T-helper 2 cell treated with Interferon-gamma antibody and Interleukin-4, amounts not matched to agents 5 μg/mL and 100 μg/mL, for 36 hours (primary cell): ENCODE data around the gene SERPINB10.

Experiments used
- DNase-seq: peaks from one replicate; pipeline ENCODE4 v3.0.0; 2021; ENCODE audit warnings: low spot score
- H3K27ac Mint-ChIP-seq: one replicate; pipeline ENCODE4 v1.8.0; 2021; ENCODE audit warnings: mild to moderate bottlenecking, mixed read lengths
- H3K27me3 Mint-ChIP-seq: one replicate; pipeline ENCODE4 v1.8.0; 2021; ENCODE audit warnings: low read depth, mixed read lengths
- H3K36me3 Mint-ChIP-seq: one replicate; pipeline ENCODE4 v1.8.0; 2021; ENCODE audit warnings: low read depth, mixed read lengths
- H3K4me1 Mint-ChIP-seq: one replicate; pipeline ENCODE4 v1.8.0; 2021; ENCODE audit warnings: low read depth, mixed read lengths
- H3K4me3 Mint-ChIP-seq: one replicate; pipeline ENCODE4 v1.8.0; 2022; ENCODE audit warnings: mild to moderate bottlenecking, moderate library complexity, mixed read lengths
- H3K9me3 Mint-ChIP-seq: one replicate; pipeline ENCODE4 v1.8.0; 2021; ENCODE audit warnings: mixed read lengths

SERPINB10 gene

DNA sequence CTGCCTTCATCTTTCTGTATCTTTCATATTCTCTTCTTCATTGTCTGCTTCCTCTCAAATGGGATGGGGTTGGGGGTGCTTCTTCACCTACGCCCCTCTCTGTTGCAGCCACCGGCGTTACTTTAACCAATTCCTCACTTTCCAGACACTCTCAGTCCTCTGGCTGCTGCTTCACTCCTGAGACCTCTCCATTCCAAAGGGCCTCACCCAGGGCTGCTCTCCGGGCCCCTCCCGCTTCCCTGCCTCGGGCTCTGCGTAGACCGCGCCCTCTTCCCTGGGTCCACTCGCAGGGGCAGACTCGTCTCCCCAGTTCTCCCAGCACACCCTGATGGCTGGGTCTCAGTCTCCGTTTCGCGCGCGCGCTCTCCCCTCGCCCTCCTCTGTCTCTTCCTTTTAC lies 63.0 kb downstream of the SERPINB10 start:
- DNase-seq = no peak
- Mint-ChIP-seq H3K4me1 (peaks cover 21% of the 10 kb centered on the region), H3K4me3 (peak overlapping the region; percentile 91), H3K27ac (peak overlapping the region; percentile 92), H3K36me3 (no peaks in the 10 kb centered on the region), H3K9me3 (no peaks in the 10 kb centered on the region), H3K27me3 (no peaks in the 10 kb centered on the region)

GRCh38 chr18:63971320-63972001 lies 63.7 kb downstream of the SERPINB10 start:
- Mint-ChIP-seq H3K4me3 (peak overlapping the region; percentile 91), H3K36me3 (no peaks in the 10 kb centered on the region), H3K9me3 (no peaks in the 10 kb centered on the region), H3K27ac (peak overlapping the region; percentile 75), H3K27me3 (no peaks in the 10 kb centered on the region), H3K4me1 (peaks cover 21% of the 10 kb centered on the region)
- DNase-seq = no peak

- Mint-ChIP-seq H3K4me1 (peaks cover 21% of the 10 kb centered on the region), H3K9me3 (no peaks in the 10 kb centered on the region), H3K27me3 (no peaks in the 10 kb centered on the region), H3K36me3 (no peaks in the 10 kb centered on the region), H3K4me3 (no peak overlapping the region), H3K27ac (no peak overlapping the region)
- no peak for DNase-seq
Observed at GRCh38 chr18:63972002-63972376, 64.2 kb downstream of the SERPINB10 start.

DNA sequence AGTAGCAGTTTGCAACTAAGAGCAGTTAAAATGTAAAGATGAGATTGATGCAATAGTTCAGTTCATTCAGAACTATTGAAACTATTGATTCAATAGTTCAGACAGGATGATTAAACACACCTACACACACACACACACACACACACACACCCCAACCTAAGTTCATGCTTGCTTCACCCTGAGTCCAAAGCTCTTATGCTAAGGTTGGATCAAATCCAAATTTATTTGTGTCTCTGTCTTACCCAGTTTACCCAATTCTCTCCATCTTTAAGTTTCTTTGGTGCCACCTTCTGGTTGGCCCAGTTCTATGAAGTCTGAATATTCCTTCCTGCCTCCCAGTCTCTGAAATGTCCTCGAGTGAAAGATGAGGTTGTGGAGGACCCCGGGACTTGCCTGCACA lies 67.2 kb downstream of the SERPINB10 start:
- H3K27me3 Mint-ChIP-seq = no peaks in the 10 kb centered on the region
- no peak overlapping the region for H3K27ac Mint-ChIP-seq
- no peak overlapping the region for H3K4me3 Mint-ChIP-seq
- H3K36me3 Mint-ChIP-seq = no peaks in the 10 kb centered on the region
- DNase-seq = no peak
- H3K9me3 Mint-ChIP-seq = no peaks in the 10 kb centered on the region
- peaks cover 18% of the 10 kb centered on the region for H3K4me1 Mint-ChIP-seq

- no peak overlapping the region for H3K27ac Mint-ChIP-seq
- no peak for DNase-seq
- no peak overlapping the region for H3K4me3 Mint-ChIP-seq
- H3K27me3 Mint-ChIP-seq = no peaks in the 10 kb centered on the region
- H3K36me3 Mint-ChIP-seq = no peaks in the 10 kb centered on the region
- no peaks in the 10 kb centered on the region for H3K9me3 Mint-ChIP-seq
- peaks cover 18% of the 10 kb centered on the region for H3K4me1 Mint-ChIP-seq
Observed at GRCh38 chr18:63975628-63976027, 67.9 kb downstream of the SERPINB10 start.

- H3K4me1 Mint-ChIP-seq = peaks cover 15% of the 10 kb centered on the region
- no peaks in the 10 kb centered on the region for H3K27me3 Mint-ChIP-seq
Observed at GRCh38 chr18:63977040-63977439, 69.3 kb downstream of the SERPINB10 start.

DNA sequence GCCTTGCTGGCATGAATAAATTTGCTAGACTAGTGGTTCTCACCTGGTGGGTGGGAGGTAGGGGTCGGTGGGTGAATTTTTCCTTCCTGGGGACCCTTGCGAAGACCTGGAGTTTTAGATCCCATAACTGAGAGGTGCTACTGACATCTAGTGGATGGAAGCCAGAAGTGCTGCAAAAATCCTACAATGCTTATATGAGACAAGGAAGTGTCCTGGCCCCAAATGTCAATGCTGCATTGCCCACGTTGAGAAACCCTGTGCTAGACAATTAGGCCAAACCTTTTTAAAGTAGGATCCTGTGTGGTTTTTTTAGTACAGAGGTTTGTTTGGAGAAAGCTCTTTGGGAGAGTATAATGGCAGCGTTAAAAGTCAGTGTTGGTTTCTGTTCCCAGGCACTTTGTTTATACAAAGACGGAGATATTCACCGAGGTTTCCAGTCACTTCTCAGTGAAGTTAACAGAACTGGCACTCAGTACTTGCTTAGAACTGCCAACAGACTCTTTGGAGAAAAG lies 71.7 kb downstream of the SERPINB10 start:
- peak overlapping the region; percentile 34 for H3K4me3 Mint-ChIP-seq
- H3K27ac Mint-ChIP-seq = no peak overlapping the region
- H3K36me3 Mint-ChIP-seq = peaks cover 2% of the 10 kb centered on the region
- H3K9me3 Mint-ChIP-seq = no peaks in the 10 kb centered on the region
- DNase-seq = peak; percentile 23
- no peaks in the 10 kb centered on the region for H3K27me3 Mint-ChIP-seq
- H3K4me1 Mint-ChIP-seq = peaks cover 15% of the 10 kb centered on the region

More at GRCh38 chr18:63977040-63977439, 69.3 kb downstream of the SERPINB10 start:
- Mint-ChIP-seq H3K36me3 (peaks cover 2% of the 10 kb centered on the region), H3K27ac (no peak overlapping the region), H3K9me3 (no peaks in the 10 kb centered on the region), H3K4me3 (no peak overlapping the region)
- DNase-seq = no peak

GRCh38 chr18:63980027-63980426 lies 72.3 kb downstream of the SERPINB10 start:
- H3K27me3 Mint-ChIP-seq = no peaks in the 10 kb centered on the region
- H3K9me3 Mint-ChIP-seq = no peaks in the 10 kb centered on the region
- H3K27ac Mint-ChIP-seq = no peak overlapping the region
- peak overlapping the region; percentile 0 for H3K4me3 Mint-ChIP-seq
- H3K4me1 Mint-ChIP-seq = peaks cover 14% of the 10 kb centered on the region
- peaks cover 2% of the 10 kb centered on the region for H3K36me3 Mint-ChIP-seq
- no peak for DNase-seq

- H3K4me1 Mint-ChIP-seq = peaks cover 11% of the 10 kb centered on the region
- H3K27me3 Mint-ChIP-seq = no peaks in the 10 kb centered on the region
- no peak for DNase-seq
- H3K36me3 Mint-ChIP-seq = peaks cover 2% of the 10 kb centered on the region
- H3K9me3 Mint-ChIP-seq = no peaks in the 10 kb centered on the region
- no peak overlapping the region for H3K4me3 Mint-ChIP-seq
- H3K27ac Mint-ChIP-seq = no peak overlapping the region
Observed at GRCh38 chr18:63980896-63981460, 73.2 kb downstream of the SERPINB10 start.

DNA sequence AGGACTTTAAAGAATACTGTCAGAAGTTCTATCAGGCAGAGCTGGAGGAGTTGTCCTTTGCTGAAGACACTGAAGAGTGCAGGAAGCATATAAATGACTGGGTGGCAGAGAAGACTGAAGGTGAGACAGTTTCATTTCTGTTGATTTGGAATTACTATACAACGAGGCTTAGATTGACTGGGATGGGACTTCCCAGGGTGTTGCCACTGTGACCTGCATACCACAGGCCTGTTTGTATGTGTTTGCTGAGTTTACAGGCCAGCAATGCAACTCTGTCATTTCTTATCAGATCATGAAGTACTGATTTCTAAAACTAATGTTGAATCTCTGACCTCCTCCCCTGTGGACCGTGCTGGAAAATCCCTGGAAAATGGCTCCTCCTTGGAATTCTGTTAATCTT lies 74.0 kb downstream of the SERPINB10 start:
- Mint-ChIP-seq H3K36me3 (peaks cover 2% of the 10 kb centered on the region), H3K4me3 (no peak overlapping the region), H3K9me3 (no peaks in the 10 kb centered on the region), H3K4me1 (peaks cover 11% of the 10 kb centered on the region), H3K27ac (no peak overlapping the region), H3K27me3 (no peaks in the 10 kb centered on the region)
- no peak for DNase-seq

DNA sequence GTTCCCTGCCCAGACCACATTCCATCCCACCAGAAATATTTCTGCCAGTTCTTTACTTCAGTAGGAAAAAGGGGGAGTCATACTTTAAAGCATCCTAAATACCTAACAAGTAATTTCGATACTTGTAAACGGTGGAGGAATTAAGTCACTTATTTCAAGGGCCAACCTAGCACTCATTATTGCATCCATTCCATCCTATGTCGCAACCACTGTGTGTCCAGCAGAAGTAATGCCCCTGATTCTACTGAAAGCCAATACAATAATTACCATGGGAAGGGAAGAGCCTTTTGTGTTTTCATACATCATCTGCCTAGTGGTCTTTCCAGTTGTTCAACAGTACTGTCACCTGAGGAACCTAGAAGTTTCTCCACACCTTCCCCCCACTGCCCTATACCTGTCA lies 74.6 kb downstream of the SERPINB10 start:
- Mint-ChIP-seq H3K36me3 (peaks cover 2% of the 10 kb centered on the region), H3K4me3 (no peak overlapping the region), H3K27ac (no peak overlapping the region), H3K4me1 (peaks cover 11% of the 10 kb centered on the region), H3K9me3 (no peaks in the 10 kb centered on the region), H3K27me3 (no peaks in the 10 kb centered on the region)
- no peak for DNase-seq
